Measurements from ENCODE around the gene ZPR1. TPM values are rescaled to one million over a fixed set of nuclear protein-coding genes. Genes with fewer than 3 reads are reported as not detected.

ZPR1 gene
- polyA plus RNA-seq, 3 donors from 2014 or later: 27.8 to 34.3 (median 31.5) TPM

DNA sequence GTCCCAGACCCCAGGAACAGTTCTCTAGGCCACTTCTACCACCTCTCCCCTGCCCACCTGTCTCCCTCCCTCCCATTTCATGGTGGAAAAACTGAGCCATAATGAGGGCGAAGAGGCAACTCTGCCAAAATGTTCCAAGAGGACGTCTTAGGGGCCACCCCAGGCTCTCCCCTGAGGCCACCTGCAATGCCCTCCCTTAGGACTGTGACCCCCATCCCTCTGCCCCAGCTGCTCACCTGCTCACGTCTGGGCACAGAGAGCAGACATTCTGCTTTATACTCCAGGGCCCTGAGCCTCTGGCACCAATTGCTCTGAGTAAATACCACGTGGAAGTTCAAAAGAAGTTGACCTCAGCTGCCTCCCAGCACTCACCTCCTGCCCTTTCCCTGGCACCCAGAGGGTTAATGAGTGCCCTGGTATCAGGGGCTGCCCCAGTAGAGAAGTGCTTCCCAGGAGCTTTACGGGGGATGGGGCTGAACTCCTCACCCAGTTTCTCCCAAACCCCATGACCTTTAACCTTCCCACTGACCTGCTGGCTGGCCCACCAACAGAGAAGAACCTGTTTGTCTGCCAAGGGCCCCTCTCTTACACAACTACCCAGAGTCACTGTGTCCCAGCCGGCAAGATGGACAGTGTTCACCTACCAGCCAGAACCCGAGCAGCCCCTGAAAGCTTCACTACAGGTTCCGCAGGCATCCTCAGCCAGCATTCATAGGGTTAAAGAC is 4.5 kb upstream of the ZPR1 start:
- no peak overlapping the region for H3K27ac Mint-ChIP-seq
- H3K4me3 Mint-ChIP-seq: no peak overlapping the region
- H3K36me3 Mint-ChIP-seq: no peaks in the 10 kb centered on the region
- peaks cover 9 to 10% (median 9%) of the 10 kb centered on the region in 3 donors for H3K27me3 Mint-ChIP-seq (ENCODE audit: low read depth in 3 of 3)
- peaks cover 14 to 15% of the 10 kb centered on the region in 2 donors for H3K4me1 Mint-ChIP-seq
- H3K9me3 Mint-ChIP-seq: no peaks in the 10 kb centered on the region
- DNase-seq: no peak

DNA sequence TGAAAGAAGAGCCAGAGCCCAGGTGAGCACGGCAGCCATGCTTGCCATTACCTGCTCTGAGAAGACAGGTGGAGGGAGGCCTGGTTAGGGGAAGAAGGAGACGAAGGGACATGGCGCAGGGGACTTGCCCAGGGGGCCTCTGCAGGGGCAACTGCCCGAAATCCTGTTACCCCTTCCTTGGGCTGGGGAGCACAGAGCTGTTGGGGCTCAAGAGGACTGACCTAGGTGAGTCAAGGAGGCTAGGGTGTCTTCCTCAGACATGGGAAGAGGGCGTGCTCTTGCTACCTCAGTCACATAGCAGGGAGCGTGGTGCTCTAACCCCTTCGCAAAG is 4.0 kb upstream of the ZPR1 start, which contains the start of gene APOA5:
APOA5 (minus strand) TSS at position 67 of the 331 bp plus-strand sequence; CDS start at position 48, 19 bp downstream.
- Mint-ChIP-seq H3K36me3 (peaks cover 0 to 3% (median 3%) of the 10 kb centered on the region in 3 donors), H3K27ac (peak within 1 kb of the TSS in 4 of 6 donors; percentile 43 to 71 (median 63)), H3K9me3 (no peaks in the 10 kb centered on the region), H3K4me1 (peaks cover 19 to 20% of the 10 kb centered on the region in 2 donors), H3K27me3 (ENCODE audit: low read depth in 3 of 3) (peaks cover 9 to 10% (median 9%) of the 10 kb centered on the region in 3 donors), H3K4me3 (peak within 1 kb of the TSS in 3 of 5 donors; percentile 33 to 57 (median 53))
- no peak for DNase-seq

DNA sequence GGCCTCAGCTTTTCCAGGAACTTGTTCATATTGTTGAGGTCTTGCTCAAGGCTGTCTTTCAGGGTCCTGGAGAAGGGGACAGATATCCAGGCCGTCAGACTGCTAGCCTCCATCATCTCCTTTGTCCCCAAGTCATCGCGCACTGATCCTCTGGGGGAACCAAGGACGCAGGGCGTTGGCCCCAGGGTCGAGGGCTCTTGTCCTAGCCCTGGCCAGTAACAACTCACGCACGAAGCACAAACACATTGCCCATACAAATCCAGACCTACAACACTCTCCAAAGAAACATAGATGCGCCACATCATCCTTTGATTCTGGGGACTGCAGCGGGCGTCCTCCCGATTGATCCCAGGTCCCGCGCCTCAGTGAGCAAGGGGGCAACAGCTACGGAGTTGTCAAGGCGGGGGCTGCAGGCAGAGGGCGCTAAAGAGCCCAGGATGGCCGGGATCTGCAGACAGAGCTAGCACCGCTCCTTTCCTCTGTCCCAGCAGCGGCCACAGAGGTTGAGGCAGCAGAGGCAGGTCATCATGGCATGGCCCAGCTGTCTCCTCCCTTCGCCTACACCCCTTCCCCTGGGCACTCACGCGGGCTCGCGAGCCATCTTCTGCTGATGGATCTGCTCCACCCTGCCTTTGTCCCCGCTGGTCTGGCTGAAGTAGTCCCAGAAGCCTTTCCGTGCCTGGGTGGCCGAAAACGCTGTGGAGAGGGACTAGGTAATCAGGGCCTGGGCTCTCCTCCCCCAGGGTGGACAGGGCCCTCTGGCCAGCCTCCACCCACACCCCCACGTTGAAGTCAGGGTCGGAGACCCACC is 3.4 kb upstream of the ZPR1 start:
- Mint-ChIP-seq H3K9me3 (no peaks in the 10 kb centered on the region), H3K4me1 (peaks cover 25 to 26% of the 10 kb centered on the region in 2 donors), H3K27me3 (ENCODE audit: low read depth in 3 of 3) (peaks cover 9 to 10% (median 9%) of the 10 kb centered on the region in 3 donors), H3K27ac (peak overlapping the region in 4 of 6 donors; percentile 43 to 71 (median 63)), H3K4me3 (peak overlapping the region in 3 of 5 donors; percentile 33 to 57 (median 53)), H3K36me3 (peaks cover 0 to 6% (median 3%) of the 10 kb centered on the region in 3 donors)
- DNase-seq: peak; percentile 74 to 75 (median 74)

GRCh38 chr11:116790167-116791001 is 2.6 kb upstream of the ZPR1 start:
- Mint-ChIP-seq H3K4me1 (peaks cover 28 to 34% of the 10 kb centered on the region in 2 donors), H3K27ac (peak overlapping the region in 2 of 6 donors; percentile 64 to 71), H3K27me3 (ENCODE audit: low read depth in 3 of 3) (peaks cover 9 to 10% (median 9%) of the 10 kb centered on the region in 3 donors), H3K36me3 (peaks cover 2 to 9% (median 9%) of the 10 kb centered on the region in 3 donors), H3K9me3 (no peaks in the 10 kb centered on the region), H3K4me3 (peak overlapping the region in 2 of 5 donors; percentile 33 to 53)
- no peak for DNase-seq

- peak overlapping the region; percentile 42 to 99 (median 98) for H3K4me3 Mint-ChIP-seq
- H3K27me3 Mint-ChIP-seq (ENCODE audit: low read depth in 3 of 3): peaks cover 9 to 12% (median 9%) of the 10 kb centered on the region in 3 donors
- no peak for DNase-seq
- H3K9me3 Mint-ChIP-seq: no peaks in the 10 kb centered on the region
- peaks cover 12 to 23% (median 16%) of the 10 kb centered on the region in 3 donors for H3K36me3 Mint-ChIP-seq
- H3K27ac Mint-ChIP-seq: peak overlapping the region in 5 of 6 donors; percentile 77 to 99 (median 97)
- peaks cover 33 to 40% of the 10 kb centered on the region in 2 donors for H3K4me1 Mint-ChIP-seq
Observed at GRCh38 chr11:116788975-116789374, 1.2 kb upstream of the ZPR1 start.

DNA sequence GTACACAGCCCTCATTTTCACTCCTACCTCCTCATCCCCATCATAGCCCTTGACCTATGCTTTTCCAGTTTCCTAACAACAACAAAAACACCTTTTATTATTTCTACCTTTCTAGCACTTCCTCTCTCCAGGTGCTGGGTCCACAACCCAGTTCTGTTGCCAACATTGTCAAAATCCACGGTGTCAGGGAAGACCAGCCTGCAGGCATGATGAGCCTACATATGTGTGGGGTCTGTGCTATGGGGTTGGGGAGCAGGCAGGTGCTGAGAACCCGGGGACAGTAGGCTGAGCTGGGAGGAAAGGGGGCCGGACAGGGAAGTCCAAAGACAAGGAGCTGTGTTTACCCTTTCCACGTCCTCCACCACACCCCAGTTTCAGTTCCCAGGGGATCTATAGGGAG is 711 bp upstream of the ZPR1 start:
- DNase-seq: no peak
- peak overlapping the region; percentile 91 to 99 (median 98) for H3K4me3 Mint-ChIP-seq
- peaks cover 33 to 40% of the 10 kb centered on the region in 2 donors for H3K4me1 Mint-ChIP-seq
- peaks cover 12 to 25% (median 16%) of the 10 kb centered on the region in 3 donors for H3K36me3 Mint-ChIP-seq
- H3K27me3 Mint-ChIP-seq (ENCODE audit: low read depth in 3 of 3): peaks cover 9 to 12% (median 9%) of the 10 kb centered on the region in 3 donors
- H3K27ac Mint-ChIP-seq: peak overlapping the region; percentile 96 to 99 (median 98)
- H3K9me3 Mint-ChIP-seq: no peaks in the 10 kb centered on the region

DNA sequence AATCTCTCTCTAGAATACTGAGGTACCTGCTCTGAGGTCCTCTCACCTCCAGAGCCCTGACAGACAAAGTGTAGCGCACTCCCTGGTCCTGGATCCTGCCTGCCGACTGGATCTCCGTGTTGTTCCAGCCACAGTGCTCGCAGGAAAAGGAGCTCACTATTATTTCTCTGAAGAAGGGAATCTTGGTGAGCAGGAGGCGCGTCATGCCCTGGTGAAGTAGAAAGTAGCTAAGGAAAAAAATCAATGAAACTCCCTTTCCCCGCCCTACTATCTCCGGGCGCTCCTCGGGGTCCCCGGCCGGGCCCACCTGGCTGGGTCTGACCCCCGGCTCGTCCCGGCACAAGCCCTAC is 412 bp downstream of the ZPR1 start:
- Mint-ChIP-seq H3K4me1 (peaks cover 33 to 40% of the 10 kb centered on the region in 2 donors), H3K9me3 (no peaks in the 10 kb centered on the region), H3K27me3 (ENCODE audit: low read depth in 3 of 3) (peaks cover 9 to 12% (median 9%) of the 10 kb centered on the region in 3 donors), H3K4me3 (peak overlapping the region; percentile 86 to 99 (median 98)), H3K36me3 (peaks cover 13 to 34% (median 21%) of the 10 kb centered on the region in 3 donors), H3K27ac (peak overlapping the region; percentile 66 to 99 (median 98))
- DNase-seq: no peak

DNA sequence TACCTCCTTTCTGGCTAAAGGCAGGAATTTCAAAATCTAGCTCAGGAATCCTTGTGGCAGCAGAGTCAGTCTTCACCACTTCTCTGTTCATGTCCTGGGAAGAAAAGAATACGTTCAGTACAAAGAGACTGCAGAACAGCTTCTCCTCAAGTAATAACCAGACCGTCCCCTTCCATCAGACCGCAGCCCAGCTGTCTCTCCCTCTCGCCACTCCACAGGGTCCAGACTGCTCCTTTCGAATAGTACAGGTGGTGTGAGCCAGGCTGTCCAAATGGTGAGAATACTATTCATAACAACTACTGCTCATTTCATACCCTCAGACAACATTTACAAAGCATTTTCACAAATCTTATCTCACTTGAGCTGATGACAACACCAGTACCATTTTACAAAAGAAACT is 857 bp downstream of the ZPR1 start:
- H3K4me3 Mint-ChIP-seq: peak overlapping the region; percentile 86 to 99 (median 98)
- H3K4me1 Mint-ChIP-seq: peaks cover 33 to 40% of the 10 kb centered on the region in 2 donors
- peaks cover 9 to 12% (median 9%) of the 10 kb centered on the region in 3 donors for H3K27me3 Mint-ChIP-seq (ENCODE audit: low read depth in 3 of 3)
- DNase-seq: no peak
- H3K27ac Mint-ChIP-seq: peak overlapping the region; percentile 66 to 99 (median 98)
- H3K36me3 Mint-ChIP-seq: peaks cover 17 to 38% (median 25%) of the 10 kb centered on the region in 3 donors
- no peaks in the 10 kb centered on the region for H3K9me3 Mint-ChIP-seq

DNA sequence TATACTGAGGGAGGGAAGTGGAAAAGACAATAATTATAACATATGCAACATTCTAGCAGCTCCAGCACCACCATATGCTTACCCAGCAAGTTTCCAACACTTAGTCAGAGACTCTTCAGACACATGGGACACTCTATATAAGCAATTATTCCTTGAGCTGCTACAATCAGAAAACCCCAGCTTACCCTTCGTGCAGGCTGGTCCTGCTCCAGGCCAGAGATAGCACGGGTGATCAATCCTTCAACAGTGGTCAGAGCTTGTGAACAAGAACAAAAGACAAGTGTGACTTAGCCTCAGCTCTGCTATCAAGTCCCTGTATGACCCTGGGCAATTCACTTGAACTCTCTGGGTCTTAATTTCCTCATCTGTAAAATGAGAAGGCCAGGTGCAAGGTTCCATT is 1.5 kb downstream of the ZPR1 start:
- Mint-ChIP-seq H3K4me3 (peak overlapping the region; percentile 86 to 99 (median 98)), H3K4me1 (peaks cover 33 to 40% of the 10 kb centered on the region in 2 donors), H3K27me3 (ENCODE audit: low read depth in 3 of 3) (peaks cover 9 to 12% (median 9%) of the 10 kb centered on the region in 3 donors), H3K27ac (peak overlapping the region in 4 of 6 donors; percentile 45 to 99 (median 72)), H3K9me3 (no peaks in the 10 kb centered on the region), H3K36me3 (peaks cover 19 to 43% (median 27%) of the 10 kb centered on the region in 3 donors)
- DNase-seq: no peak

DNA sequence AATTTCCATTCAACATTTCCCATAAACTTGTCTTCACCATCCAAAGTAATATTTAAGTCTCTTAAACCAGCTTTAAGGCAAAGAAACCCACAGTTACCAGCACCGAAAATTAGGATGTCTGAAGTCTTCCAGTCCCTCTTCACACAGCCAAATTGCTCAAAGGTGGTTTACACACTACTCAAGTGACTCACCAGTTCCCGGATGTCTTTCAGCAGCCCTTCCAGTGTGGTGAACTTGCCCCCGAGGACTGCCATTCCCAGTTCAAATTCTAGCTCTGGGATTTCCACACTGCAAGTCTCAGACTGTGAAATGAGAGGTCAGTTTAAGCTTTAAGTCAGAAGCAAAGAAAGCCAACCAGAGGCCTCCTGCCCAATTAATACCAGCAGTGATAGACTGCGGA is 5.1 kb downstream of the ZPR1 start:
- Mint-ChIP-seq H3K27ac (no peak overlapping the region), H3K27me3 (ENCODE audit: low read depth in 3 of 3) (peaks cover 0 to 3% (median 2%) of the 10 kb centered on the region in 3 donors), H3K4me3 (no peak overlapping the region), H3K4me1 (peaks cover 21 to 32% of the 10 kb centered on the region in 2 donors), H3K9me3 (no peaks in the 10 kb centered on the region), H3K36me3 (peaks cover 35 to 77% (median 48%) of the 10 kb centered on the region in 3 donors)
- no peak for DNase-seq

GRCh38 chr11:116778556-116778955 is 9.3 kb downstream of the ZPR1 start:
- DNase-seq: no peak
- Mint-ChIP-seq H3K27ac (peak overlapping the region in 3 of 6 donors; percentile 5 to 53 (median 28)), H3K4me3 (no peak overlapping the region), H3K9me3 (no peaks in the 10 kb centered on the region), H3K36me3 (peaks cover 32 to 58% (median 33%) of the 10 kb centered on the region in 3 donors), H3K27me3 (ENCODE audit: low read depth in 3 of 3) (peaks cover 0 to 5% (median 3%) of the 10 kb centered on the region in 3 donors), H3K4me1 (peaks cover 5 to 13% of the 10 kb centered on the region in 2 donors)

DNA sequence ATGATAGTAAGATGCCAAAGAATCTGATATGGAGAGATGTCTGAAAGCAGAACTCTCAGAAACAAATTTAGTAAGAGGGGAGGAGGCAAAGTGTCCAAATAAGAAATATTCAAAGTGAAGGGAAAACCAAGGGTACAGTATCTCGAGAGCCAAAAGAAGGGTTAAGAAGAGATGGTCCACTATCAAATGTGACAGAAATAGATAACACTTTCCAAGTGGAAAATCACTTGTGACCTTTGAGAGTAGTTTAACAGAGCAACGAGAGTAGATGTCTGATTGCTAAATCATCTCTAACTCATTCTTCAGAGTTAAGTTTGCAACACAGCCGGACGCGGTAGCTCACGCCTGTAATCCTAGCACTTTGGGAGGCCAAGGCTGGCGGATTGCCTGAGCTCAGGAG is 10.8 kb downstream of the ZPR1 start:
- no peak overlapping the region for H3K4me3 Mint-ChIP-seq
- H3K27me3 Mint-ChIP-seq (ENCODE audit: low read depth in 3 of 3): peaks cover 13 to 18% (median 17%) of the 10 kb centered on the region in 3 donors
- peaks cover 25 to 45% (median 27%) of the 10 kb centered on the region in 3 donors for H3K36me3 Mint-ChIP-seq
- no peaks in the 10 kb centered on the region for H3K9me3 Mint-ChIP-seq
- DNase-seq: no peak
- peaks cover 13 to 23% of the 10 kb centered on the region in 2 donors for H3K4me1 Mint-ChIP-seq
- peak overlapping the region in 2 of 6 donors; percentile 8 to 78 for H3K27ac Mint-ChIP-seq

GRCh38 chr11:116776522-116776984 is 11.3 kb downstream of the ZPR1 start:
- Mint-ChIP-seq H3K27ac (peak overlapping the region in 3 of 6 donors; percentile 8 to 78 (median 20)), H3K9me3 (no peaks in the 10 kb centered on the region), H3K4me1 (peaks cover 18 to 28% of the 10 kb centered on the region in 2 donors), H3K36me3 (peaks cover 24 to 42% (median 26%) of the 10 kb centered on the region in 3 donors), H3K4me3 (no peak overlapping the region), H3K27me3 (ENCODE audit: low read depth in 3 of 3) (peaks cover 13 to 18% (median 17%) of the 10 kb centered on the region in 3 donors)
- no peak for DNase-seq

Data from immature natural killer cell (primary cell).